Testis (tissue), 2 donors: Measurements from ENCODE around the gene POLD2.

Experiments
- POLR2A ChIP-seq: fragments of 450-650 bp; IDR thresholded peaks from one replicate; pipeline ENCODE4 v1.6.1; 2017; ENCODE audit warnings: antibody characterized with exemption, mild to moderate bottlenecking, moderate library complexity
- TF ChIP-seq, protein P1 (sequence below), 3 experiments: fragments of 450-650 bp in 2 of 3; fragments of 200-600 bp in 1 of 3; sonication (generic) in 1 of 3; IDR thresholded peaks; one replicate each; pipeline ENCODE4 v1.5.1; 2016 to 2019; ENCODE audit warnings: antibody characterized with exemption in 3 of 3, mild to moderate bottlenecking in 2 of 3, moderate library complexity in 1 of 3

DNA sequence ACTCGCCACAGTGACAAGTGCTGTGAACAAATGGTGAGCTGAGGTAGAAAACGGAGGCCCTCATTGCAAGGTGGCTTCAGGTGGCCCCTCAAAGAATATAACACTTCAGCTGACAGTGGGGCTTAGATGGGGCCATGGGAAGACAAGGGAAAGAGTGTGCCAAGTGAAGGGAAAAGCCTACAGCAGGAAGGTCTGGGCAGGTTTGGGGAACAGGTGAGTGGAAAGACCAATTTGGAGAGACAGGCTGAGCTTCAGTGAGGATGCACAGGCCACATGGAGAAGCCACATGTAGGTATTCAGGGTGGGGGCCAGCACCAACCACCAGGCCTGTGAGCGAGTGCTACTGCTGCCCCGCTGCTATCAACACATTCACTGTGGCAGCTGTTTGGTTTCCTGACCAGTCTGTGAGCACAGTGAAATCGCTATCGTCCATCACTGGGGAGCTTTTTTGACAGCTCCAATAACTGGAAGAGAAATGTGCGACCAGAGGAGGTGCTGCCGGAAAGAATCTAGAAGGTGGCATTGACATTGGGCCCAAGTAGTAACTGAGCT is 3.4 kb downstream of the POLD2 start:
- TF ChIP-seq, protein P1, sequence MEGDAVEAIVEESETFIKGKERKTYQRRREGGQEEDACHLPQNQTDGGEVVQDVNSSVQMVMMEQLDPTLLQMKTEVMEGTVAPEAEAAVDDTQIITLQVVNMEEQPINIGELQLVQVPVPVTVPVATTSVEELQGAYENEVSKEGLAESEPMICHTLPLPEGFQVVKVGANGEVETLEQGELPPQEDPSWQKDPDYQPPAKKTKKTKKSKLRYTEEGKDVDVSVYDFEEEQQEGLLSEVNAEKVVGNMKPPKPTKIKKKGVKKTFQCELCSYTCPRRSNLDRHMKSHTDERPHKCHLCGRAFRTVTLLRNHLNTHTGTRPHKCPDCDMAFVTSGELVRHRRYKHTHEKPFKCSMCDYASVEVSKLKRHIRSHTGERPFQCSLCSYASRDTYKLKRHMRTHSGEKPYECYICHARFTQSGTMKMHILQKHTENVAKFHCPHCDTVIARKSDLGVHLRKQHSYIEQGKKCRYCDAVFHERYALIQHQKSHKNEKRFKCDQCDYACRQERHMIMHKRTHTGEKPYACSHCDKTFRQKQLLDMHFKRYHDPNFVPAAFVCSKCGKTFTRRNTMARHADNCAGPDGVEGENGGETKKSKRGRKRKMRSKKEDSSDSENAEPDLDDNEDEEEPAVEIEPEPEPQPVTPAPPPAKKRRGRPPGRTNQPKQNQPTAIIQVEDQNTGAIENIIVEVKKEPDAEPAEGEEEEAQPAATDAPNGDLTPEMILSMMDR (IDR thresholded peaks at IDR 0.05) = no peak
- no peak for TF ChIP-seq POLR2A
